Right renal pelvis (tissue), 4 donors: ENCODE results near the gene TMED8. TPM values are rescaled to one million over a fixed set of nuclear protein-coding genes. Genes with fewer than 3 reads are reported as not detected.
A peak's percentile ranks its signal among the peaks of the same experiment; 100 is the strongest.
"Not testable (repeated sequence)": the region's sequence is repeated elsewhere in the genome, so short reads cannot be mapped to it uniquely, and the experiment has no call there.

Experiments
- DNase-seq, 4 donors: peaks; one replicate each; pipeline ENCODE4 v3.0.0-alpha.2; 2013; ENCODE audit warnings: low read depth in 4 of 4, low spot score in 3 of 4, missing footprints in 1 of 4
- polyA plus RNA-seq, 4 donors: library from polyadenylated mRNA; unstranded; fragments of 120-200 nt; gene quantifications; one replicate each; pipeline ENCODE4 v1.2.1, GENCODE V29; 2013; ENCODE audit not compliant: insufficient read length in 4 of 4

TMED8 gene
- polyA plus RNA-seq, 4 donors: 20.2 to 24.9 (median 22.7) TPM

- DNase-seq: no peak
These were observed 52.6 kb downstream of the TMED8 start for GRCh38 chr14:77324289-77324688.

DNA sequence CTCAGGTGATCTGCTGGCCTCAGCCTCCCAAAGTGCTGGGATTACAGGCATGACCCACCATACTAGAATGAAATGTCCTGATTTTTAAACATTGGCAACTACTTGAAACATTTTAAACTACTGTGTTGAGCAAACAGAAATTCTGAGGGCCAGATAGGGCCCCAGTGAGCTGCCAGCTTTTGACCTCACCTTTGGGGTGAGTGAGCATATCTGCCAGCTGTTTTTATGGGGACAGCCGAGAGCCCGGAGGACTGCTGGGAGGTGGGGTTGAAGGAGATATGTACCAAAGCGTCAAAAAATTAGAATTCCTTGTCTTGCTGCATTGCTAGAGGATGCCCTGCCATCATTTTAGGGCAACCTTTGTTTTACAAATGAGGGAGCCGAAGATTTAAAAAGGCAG lies 53.3 kb downstream of the TMED8 start:
- no peak for DNase-seq

DNA sequence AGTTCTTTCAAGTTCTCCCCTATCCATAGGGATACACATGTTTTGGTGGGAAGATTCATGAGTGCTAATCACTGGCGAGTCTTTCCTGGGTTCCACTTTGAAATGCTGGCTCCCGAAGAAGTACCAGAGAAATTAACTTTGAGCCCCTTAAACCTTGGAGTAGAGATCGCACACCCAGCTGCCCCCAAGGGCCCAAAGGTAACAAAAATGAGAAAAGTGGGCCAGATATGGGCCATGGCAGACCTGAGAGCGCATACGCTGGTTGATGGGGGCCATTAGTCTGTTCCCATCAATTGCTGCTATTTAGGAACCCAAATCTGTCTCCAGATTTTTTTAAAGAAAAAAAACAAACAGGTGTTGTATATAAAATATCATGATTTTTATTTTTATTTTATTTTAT lies 53.9 kb downstream of the TMED8 start:
- DNase-seq: no peak

DNA sequence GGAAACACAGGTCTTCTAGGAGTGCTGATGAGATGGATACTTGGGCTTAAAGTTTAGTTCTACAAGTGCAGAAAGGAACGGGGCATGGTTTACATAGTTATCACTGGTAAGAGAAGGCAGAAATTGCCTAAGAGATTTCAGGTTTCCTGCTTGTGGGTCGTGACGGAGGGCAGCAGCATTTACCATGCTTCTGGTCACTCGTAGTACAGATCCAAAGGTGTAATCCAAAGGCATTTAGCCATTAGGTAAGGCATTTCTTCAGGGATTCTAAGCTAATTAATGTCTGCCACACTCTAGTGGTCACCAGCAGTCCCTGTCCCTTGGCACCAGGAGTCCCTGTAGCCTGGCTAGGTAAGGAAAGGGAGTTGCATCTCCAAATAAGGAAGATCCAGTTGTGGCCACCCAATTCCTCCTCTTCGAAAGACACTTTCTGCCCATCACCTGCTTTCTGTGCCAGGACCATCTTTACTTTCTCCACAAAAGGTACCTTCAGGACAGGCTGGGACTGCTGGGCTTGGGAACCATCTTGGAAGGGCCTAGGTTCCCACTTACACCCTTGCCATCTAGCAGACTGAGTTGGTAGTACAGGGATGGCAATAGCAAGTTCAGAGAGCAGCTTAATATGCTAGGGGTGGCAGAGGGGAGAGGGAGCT lies 54.5 kb downstream of the TMED8 start:
- DNase-seq: no peak

DNA sequence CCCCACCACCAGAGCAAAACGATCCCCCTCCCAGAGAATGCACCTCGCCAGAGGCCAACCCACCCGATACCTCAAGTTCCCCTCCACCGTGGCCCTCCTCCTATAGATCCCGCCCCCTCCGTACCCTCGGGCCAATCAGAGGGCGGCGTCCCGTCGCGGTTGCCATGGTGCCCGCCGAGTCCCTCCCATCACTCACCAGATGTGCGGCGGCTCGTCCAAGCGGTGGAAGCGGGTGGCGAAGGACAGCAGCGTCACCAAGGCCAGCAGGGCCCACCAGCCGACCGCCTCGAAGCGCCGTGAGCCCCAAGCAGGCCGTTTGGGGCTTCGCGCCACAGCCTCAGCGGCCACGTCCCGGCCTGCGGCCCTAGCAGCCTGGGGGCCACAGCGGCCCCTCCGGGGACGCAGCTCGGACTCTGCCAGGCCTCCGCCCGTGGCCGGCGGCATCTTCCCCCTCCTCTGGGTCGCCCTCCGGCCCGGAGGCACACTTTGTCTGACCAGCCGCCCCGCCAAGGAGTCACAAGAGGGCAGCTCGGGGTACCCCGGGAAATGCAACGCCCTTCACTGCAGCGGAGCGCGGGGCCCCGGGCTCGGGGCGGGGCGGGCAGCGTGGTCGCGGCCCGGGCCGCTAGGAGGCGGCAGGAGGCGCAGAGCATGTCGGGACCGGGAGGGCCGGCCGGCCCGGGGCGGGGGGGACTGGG lies 56.5 kb downstream of the TMED8 start, which contains the start of gene POMT2:
TSS of gene POMT2 (minus strand) at position 646 of the 698 bp plus-strand sequence. CDS start at position 444, 202 bp downstream.
- DNase-seq: peak; percentile 81 to 84 (median 82)

DNA sequence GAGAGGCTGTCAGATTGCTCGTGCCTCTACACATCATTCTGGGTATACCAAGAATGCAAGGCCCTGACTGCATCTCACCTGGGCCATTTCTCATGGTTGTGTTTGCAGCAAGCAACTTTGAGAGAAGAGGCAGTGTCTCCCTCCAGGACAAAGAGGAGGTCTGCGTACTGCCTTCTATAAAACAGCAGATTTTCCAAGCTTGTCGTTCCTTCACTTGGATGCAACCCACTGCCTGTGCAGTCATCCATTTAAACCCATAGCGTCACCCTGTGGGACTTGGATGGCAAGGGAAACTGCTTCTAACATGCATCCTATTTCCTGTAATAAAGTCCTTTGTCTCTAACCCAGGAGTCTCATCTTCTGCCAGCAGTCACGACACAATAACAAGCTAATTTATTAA lies 57.5 kb downstream of the TMED8 start:
- no peak for DNase-seq

GRCh38 chr14:77318756-77319155 lies 58.1 kb downstream of the TMED8 start:
- not testable (repeated sequence) for DNase-seq

GRCh38 chr14:77318006-77318553 lies 58.8 kb downstream of the TMED8 start:
- DNase-seq: no peak

- DNase-seq: no peak
These were observed 60.0 kb downstream of the TMED8 start for GRCh38 chr14:77316872-77317301.

GRCh38 chr14:77316195-77316505 lies 60.7 kb downstream of the TMED8 start:
- DNase-seq: no peak

DNA sequence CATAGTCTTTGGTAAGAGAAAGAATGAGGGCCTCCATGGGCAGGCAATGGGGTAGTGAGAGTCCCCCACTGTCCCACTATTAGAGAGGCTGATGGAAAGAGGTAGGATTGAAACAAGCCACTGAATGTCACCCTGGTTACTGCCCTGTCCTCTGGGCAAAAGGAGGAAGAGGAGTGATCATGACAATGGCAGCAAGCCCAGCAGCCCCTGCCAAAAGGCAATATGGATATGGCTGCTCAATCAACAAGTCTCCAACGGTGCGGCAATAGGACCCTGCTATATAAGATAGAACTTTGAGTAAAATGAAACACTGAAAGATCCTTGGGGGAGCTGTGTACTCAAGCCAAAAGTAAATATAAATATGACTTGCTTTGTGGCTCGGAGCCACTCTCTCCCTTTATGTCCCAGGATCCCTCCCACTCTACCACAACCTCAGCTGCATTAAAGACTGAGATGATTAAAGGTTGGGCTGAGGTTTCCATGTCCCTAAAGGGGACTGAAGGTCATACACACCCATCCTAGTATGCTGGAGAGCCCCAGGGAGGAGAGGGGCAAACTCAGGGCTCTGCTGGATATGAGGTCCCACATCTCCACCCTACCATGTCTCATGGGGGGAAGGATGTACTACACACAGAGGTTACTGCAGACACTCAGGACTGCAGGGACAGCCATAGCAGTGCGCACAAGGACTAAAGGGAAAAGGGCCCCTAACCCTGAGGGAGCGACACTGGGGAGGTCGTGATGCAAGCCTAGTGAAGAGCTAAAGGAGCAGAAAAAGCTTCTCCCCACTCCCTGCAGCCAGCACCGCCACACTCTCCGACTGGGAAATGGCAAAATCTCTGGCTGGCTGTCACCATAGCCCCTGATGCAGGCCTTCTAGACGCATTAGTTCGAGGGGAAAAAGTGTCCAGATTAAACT lies 62.1 kb downstream of the TMED8 start:
- DNase-seq: no peak

GRCh38 chr14:77314043-77314442 lies 62.9 kb downstream of the TMED8 start:
- peak in 1 of 4 donors; percentile 42 for DNase-seq

DNA sequence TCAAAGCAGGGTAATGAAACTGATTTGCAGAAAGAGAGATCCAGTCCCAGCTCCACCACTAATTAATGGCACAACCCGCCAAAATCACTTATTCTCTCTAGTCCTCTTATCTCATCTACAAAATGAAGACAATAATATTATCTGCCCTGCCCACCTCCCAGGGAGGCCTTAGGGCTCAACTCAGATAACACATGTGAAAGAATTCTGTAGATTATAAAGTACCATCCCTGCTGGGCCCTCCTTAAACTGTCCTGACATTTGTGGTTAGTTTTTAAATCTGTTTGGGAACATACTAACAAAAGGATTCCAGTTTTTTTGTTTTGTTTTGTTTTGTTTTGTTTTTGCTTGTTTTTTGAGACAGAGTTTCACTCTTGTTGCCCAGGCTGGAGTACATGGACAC lies 63.5 kb downstream of the TMED8 start:
- no peak for DNase-seq

- no peak for DNase-seq
These were observed 65.7 kb downstream of the TMED8 start for GRCh38 chr14:77311217-77311616.

DNA sequence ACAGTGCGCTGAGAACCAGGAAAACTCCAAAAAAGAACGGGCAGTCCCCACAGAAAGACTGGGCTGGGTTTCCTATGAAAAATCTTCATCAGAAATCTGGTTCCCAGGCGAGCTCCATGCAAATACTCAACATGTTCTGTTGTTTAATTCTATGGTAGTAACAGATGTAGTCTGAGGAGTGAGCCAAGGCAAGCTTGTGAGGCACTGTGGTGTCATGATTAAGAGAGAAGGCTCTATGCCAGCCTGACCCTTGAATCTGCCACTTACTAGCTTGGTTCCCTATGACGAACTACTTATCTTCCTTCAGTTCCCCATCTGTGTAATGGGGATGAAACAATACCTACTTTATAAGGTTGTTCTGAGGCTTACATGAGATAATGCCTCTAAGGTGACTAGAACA lies 66.9 kb downstream of the TMED8 start:
- DNase-seq: no peak

- DNase-seq: no peak
These were observed 67.8 kb downstream of the TMED8 start for GRCh38 chr14:77309131-77309530.

GRCh38 chr14:77306851-77307496 lies 69.9 kb downstream of the TMED8 start:
- no peak for DNase-seq

DNA sequence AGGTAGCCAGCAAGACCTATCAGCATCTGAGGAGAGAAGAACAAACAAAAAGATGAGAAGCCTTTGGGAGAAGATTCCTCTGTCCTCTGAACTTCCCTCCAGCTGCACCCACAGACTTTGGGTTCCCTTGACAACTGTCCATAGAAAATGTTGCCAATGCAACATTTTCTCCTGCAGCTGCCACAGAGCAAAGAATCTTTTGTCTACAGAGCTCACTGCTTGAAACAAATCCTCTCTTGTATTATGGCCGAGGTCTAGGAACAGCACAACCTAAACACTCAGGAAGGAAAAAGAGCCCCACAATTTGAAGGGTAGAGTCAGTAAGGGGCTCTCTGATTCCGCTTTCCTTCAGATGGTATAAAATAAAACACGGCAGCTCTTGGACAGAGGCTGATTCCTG lies 70.5 kb downstream of the TMED8 start:
- DNase-seq: no peak

GRCh38 chr14:77305696-77306095 lies 71.2 kb downstream of the TMED8 start:
- DNase-seq: no peak

- DNase-seq: no peak
These were observed 73.3 kb downstream of the TMED8 start for GRCh38 chr14:77303417-77304156.
